DOHH2 (cell line): ENCODE measurements around the gene SMYD2.

Experiments
- H3F3A ChIP-seq: fragments of 200-600 bp; sonication (generic), shearing (Covaris generic); 2 replicates; pipeline ENCODE4 v1.6.0; 2016; ENCODE audit warnings: antibody characterized with exemption, mild to moderate bottlenecking; ENCODE audit not compliant: control insufficient read depth, insufficient read depth
- H3K27ac ChIP-seq: fragments of 200-600 bp; sonication (generic); 2 replicates; pipeline ENCODE4 v1.5.1; 2014; ENCODE audit warnings: low read depth, mild to moderate bottlenecking, low read length, moderate library complexity
- H3K27me3 ChIP-seq: fragments of 200-600 bp; sonication (generic); 2 replicates; pipeline ENCODE4 v1.6.1; 2014; ENCODE audit warnings: mild to moderate bottlenecking, low read length, mixed read lengths; ENCODE audit not compliant: control insufficient read depth
- H3K36me3 ChIP-seq: fragments of 200-600 bp; sonication (generic); 2 replicates; pipeline ENCODE4 v1.6.1; 2014; ENCODE audit warnings: mild to moderate bottlenecking, low read length, moderate library complexity, mixed read lengths; ENCODE audit not compliant: control insufficient read depth
- H3K4me1 ChIP-seq: fragments of 200-600 bp; sonication (generic); 2 replicates; pipeline ENCODE4 v1.6.1; 2014; ENCODE audit warnings: mild to moderate bottlenecking, low read length, mixed read lengths; ENCODE audit not compliant: control insufficient read depth
- H3K4me2 ChIP-seq: fragments of 200-600 bp; sonication (generic); 2 replicates; pipeline ENCODE4 v1.6.0; 2014; ENCODE audit warnings: mild to moderate bottlenecking, low read length, moderate library complexity
- H3K4me3 ChIP-seq: fragments of 200-600 bp; sonication (generic); 2 replicates; pipeline ENCODE4 v1.5.1; 2014; ENCODE audit warnings: mild to moderate bottlenecking, low read length, mixed read lengths
- H3K79me2 ChIP-seq: fragments of 200-600 bp; sonication (generic); 2 replicates; pipeline ENCODE4 v1.6.1; 2014; ENCODE audit warnings: mild to moderate bottlenecking, low read length, mixed read lengths; ENCODE audit not compliant: control insufficient read depth
- H3K9me2 ChIP-seq: fragments of 200-600 bp; sonication (generic); replicated peaks from 2 replicates; pipeline ENCODE4 v1.6.1; 2014; ENCODE audit warnings: mild to moderate bottlenecking, low read length, mixed read lengths; ENCODE audit not compliant: control insufficient read depth
- H3K9me3 ChIP-seq: fragments of 200-600 bp; sonication (generic); 2 replicates; pipeline ENCODE4 v1.6.1; 2014; ENCODE audit warnings: antibody characterized with exemption, low read length, mixed read lengths; ENCODE audit not compliant: control insufficient read depth, insufficient read depth
- H4K20me1 ChIP-seq: fragments of 200-600 bp; sonication (generic); 2 replicates; pipeline ENCODE4 v1.6.0; 2014; ENCODE audit warnings: low read depth, mild to moderate bottlenecking, antibody characterized with exemption, low read length, moderate library complexity; ENCODE audit not compliant: control insufficient read depth, insufficient read depth
- EZH2phosphoT487 ChIP-seq: fragments of 200-600 bp; sonication (generic); IDR thresholded peaks from 2 replicates; pipeline ENCODE4 v1.6.1; 2017; ENCODE audit warnings: borderline replicate concordance, mild to moderate bottlenecking, antibody characterized with exemption, low read length, moderate library complexity, mixed read lengths
- TF ChIP-seq, protein P1 (sequence below): fragments of 200-600 bp; sonication (generic); IDR thresholded peaks from one replicate; pipeline ENCODE4 v1.5.1; 2014; ENCODE audit warnings: antibody characterized with exemption, mild to moderate bottlenecking, low read depth, low read length; ENCODE audit not compliant: poor library complexity, severe bottlenecking

The SMYD2 gene

DNA sequence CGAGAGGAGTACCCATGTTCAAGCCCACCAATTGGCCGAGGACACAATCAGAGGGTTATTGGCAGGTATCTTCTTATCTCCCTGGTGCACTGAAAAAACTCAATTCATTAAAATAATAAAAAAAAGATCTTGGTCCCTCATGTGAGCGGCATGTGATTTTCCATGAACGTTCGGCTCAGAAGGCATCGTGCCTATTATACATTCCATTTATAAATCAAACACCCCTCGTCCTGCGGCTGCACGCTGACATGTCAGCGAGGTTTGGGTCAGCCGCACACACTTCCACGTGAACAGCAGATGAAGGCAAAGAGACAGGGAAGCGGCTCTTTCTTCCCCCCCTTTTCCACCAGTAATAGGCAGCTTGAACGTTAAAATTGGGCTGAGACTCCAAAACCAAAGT lies 31.3 kb upstream of the SMYD2 start:
- no peaks in the 10 kb centered on the region for H3K9me2 ChIP-seq
- H3K4me2 ChIP-seq: no peak overlapping the region
- no peaks in the 10 kb centered on the region for H3K4me1 ChIP-seq
- no peaks in the 10 kb centered on the region for H3F3A ChIP-seq
- H3K27me3 ChIP-seq: peaks cover 7% of the 10 kb centered on the region
- no peaks in the 10 kb centered on the region for H3K9me3 ChIP-seq
- H4K20me1 ChIP-seq: no peaks in the 10 kb centered on the region
- no peak overlapping the region for H3K4me3 ChIP-seq
- no peak overlapping the region for H3K27ac ChIP-seq
- TF ChIP-seq EZH2phosphoT487: no peak
- TF ChIP-seq, protein P1, sequence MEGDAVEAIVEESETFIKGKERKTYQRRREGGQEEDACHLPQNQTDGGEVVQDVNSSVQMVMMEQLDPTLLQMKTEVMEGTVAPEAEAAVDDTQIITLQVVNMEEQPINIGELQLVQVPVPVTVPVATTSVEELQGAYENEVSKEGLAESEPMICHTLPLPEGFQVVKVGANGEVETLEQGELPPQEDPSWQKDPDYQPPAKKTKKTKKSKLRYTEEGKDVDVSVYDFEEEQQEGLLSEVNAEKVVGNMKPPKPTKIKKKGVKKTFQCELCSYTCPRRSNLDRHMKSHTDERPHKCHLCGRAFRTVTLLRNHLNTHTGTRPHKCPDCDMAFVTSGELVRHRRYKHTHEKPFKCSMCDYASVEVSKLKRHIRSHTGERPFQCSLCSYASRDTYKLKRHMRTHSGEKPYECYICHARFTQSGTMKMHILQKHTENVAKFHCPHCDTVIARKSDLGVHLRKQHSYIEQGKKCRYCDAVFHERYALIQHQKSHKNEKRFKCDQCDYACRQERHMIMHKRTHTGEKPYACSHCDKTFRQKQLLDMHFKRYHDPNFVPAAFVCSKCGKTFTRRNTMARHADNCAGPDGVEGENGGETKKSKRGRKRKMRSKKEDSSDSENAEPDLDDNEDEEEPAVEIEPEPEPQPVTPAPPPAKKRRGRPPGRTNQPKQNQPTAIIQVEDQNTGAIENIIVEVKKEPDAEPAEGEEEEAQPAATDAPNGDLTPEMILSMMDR: no peak
- no peaks in the 10 kb centered on the region for H3K79me2 ChIP-seq
- no peaks in the 10 kb centered on the region for H3K36me3 ChIP-seq

DNA sequence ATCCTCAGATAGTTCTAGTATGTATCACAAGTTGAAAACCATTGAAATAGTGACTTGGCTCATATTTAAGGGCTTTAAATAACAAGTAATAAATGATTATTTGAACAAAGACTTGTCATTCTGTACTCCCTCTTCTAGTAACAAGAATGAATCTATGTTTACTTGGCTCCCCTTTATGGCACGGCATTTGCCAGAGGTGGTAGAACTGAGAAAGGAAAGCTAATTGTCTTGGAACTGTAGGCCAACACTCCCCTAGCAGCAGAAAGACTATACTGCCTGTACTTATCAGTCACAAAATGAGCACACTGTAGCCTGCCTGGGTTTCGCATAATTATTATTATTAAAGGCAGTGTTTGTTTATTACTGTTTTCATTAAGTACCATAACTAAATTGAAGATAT lies 29.6 kb upstream of the SMYD2 start:
- no peaks in the 10 kb centered on the region for H3K36me3 ChIP-seq
- no peaks in the 10 kb centered on the region for H3K79me2 ChIP-seq
- no peaks in the 10 kb centered on the region for H3F3A ChIP-seq
- no peak overlapping the region for H3K4me3 ChIP-seq
- H3K27ac ChIP-seq: no peak overlapping the region
- H3K27me3 ChIP-seq: no peaks in the 10 kb centered on the region
- no peak overlapping the region for H3K4me2 ChIP-seq
- no peaks in the 10 kb centered on the region for H3K9me2 ChIP-seq
- no peak for TF ChIP-seq EZH2phosphoT487
- TF ChIP-seq, protein P1: no peak
- H3K9me3 ChIP-seq: no peaks in the 10 kb centered on the region
- H3K4me1 ChIP-seq: no peaks in the 10 kb centered on the region
- no peaks in the 10 kb centered on the region for H4K20me1 ChIP-seq

GRCh38 chr1:214255509-214255908 lies 25.4 kb upstream of the SMYD2 start:
- Histone ChIP-seq H3K36me3 (no peaks in the 10 kb centered on the region), H3K4me1 (no peaks in the 10 kb centered on the region), H3K27ac (no peak overlapping the region), H3K4me2 (no peak overlapping the region), H3K27me3 (peaks cover 19% of the 10 kb centered on the region), H4K20me1 (no peaks in the 10 kb centered on the region), H3K9me3 (no peaks in the 10 kb centered on the region), H3K9me2 (no peaks in the 10 kb centered on the region), H3K4me3 (no peak overlapping the region), H3F3A (no peaks in the 10 kb centered on the region), H3K79me2 (no peaks in the 10 kb centered on the region)
- TF ChIP-seq, protein P1: no peak
- TF ChIP-seq EZH2phosphoT487: no peak
